Measurements from ENCODE around the gene PDZD11.
"Not testable (repeated sequence)": the region's sequence is repeated elsewhere in the genome, so short reads cannot be mapped to it uniquely, and the experiment has no call there.

Gene PDZD11

DNA sequence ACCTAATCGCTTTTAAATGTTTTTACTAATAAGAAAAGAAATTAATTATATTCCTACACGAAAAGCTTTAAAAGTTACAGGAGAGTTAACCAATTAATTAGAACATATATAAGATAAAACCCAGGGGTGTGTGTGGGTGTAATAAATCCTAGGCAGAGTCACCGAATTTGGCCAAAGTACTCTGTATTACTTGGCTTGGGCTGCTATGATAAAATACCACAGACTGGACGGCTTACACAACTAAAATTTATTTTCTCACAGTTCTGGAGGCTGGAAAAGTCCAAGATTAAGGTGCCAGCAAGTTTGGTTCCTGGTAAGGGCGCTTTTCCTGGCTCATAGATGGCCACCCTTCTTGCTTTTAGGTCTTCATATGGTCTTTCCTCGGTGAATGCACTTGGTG, 44.8 kb downstream of the PDZD11 start:
- no peak for DNase-seq (ENCODE audit: low spot score)
- Mint-ChIP-seq H3K27me3 (ENCODE audit: low read depth) (no peaks in the 10 kb centered on the region), H3K4me1 (ENCODE audit: low read depth) (no peaks in the 10 kb centered on the region), H3K9me3 (no peaks in the 10 kb centered on the region), H3K36me3 (ENCODE audit: low read depth) (no peaks in the 10 kb centered on the region), H3K4me3 (no peak overlapping the region), H3K27ac (no peak overlapping the region)

GRCh38 chrX:70243601-70244000, 46.1 kb downstream of the PDZD11 start:
- H3K4me3 Mint-ChIP-seq; H3K36me3 Mint-ChIP-seq (ENCODE audit: low read depth); H3K27ac Mint-ChIP-seq; H3K4me1 Mint-ChIP-seq (ENCODE audit: low read depth); DNase-seq (ENCODE audit: low spot score); H3K27me3 Mint-ChIP-seq (ENCODE audit: low read depth); H3K9me3 Mint-ChIP-seq: not testable (repeated sequence)

GRCh38 chrX:70241501-70241900, 48.2 kb downstream of the PDZD11 start:
- H3K4me1 Mint-ChIP-seq (ENCODE audit: low read depth): no peaks in the 10 kb centered on the region
- H3K27me3 Mint-ChIP-seq (ENCODE audit: low read depth): no peaks in the 10 kb centered on the region
- H3K27ac Mint-ChIP-seq: no peak overlapping the region
- no peaks in the 10 kb centered on the region for H3K9me3 Mint-ChIP-seq
- DNase-seq (ENCODE audit: low spot score): no peak
- no peaks in the 10 kb centered on the region for H3K36me3 Mint-ChIP-seq (ENCODE audit: low read depth)
- no peak overlapping the region for H3K4me3 Mint-ChIP-seq

DNA sequence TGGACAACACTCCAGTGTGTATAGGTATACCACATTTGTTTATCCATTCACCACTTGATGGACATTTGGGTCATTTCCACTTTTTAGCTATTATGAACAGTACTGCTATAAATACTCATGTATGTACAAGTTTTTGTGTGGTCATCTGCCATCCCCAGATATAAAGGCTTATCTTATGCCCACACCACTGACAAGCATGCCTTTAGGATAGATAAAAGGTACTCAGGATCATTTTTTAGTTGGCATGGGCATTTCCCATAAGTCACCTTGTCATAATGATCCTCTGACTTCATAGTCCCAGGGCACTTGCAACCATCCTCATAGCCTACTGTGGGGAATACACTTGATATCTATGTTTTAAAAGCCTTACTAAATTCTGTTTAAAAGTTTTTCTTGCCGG, 49.0 kb downstream of the PDZD11 start:
- Mint-ChIP-seq H3K4me3 (no peak overlapping the region), H3K9me3 (no peaks in the 10 kb centered on the region), H3K27me3 (ENCODE audit: low read depth) (no peaks in the 10 kb centered on the region), H3K4me1 (ENCODE audit: low read depth) (no peaks in the 10 kb centered on the region), H3K36me3 (ENCODE audit: low read depth) (no peaks in the 10 kb centered on the region), H3K27ac (no peak overlapping the region)
- DNase-seq (ENCODE audit: low spot score): no peak
